Stimulated activated CD4-positive, alpha-beta T cell treated with anti-CD3 and anti-CD28 coated beads, Interleukin-15, amount 100 ng/mL, for 1 hour (primary cell): Measurements from ENCODE around the gene PRKAA1.
"Not testable (repeated sequence)": the region's sequence is repeated elsewhere in the genome, so short reads cannot be mapped to it uniquely, and the experiment has no call there.

Source experiments
- DNase-seq, 2 donors: peaks; one replicate each; pipeline ENCODE4 v3.0.0-alpha.2; 2020; ENCODE audit warnings: low read depth in 1 of 2, low spot score in 1 of 2

PRKAA1 gene

GRCh38 chr5:40826489-40827187, 28.5 kb upstream of the PRKAA1 start:
- DNase-seq, result no peak

GRCh38 chr5:40825461-40826043, 27.4 kb upstream of the PRKAA1 start:
- not testable (repeated sequence) for DNase-seq

GRCh38 chr5:40823459-40823858, 25.3 kb upstream of the PRKAA1 start:
- DNase-seq, result no peak

GRCh38 chr5:40813698-40814281, 15.6 kb upstream of the PRKAA1 start:
- DNase-seq, result no peak

GRCh38 chr5:40812125-40812524, 14.0 kb upstream of the PRKAA1 start:
- DNase-seq, result no peak

GRCh38 chr5:40801771-40802562, 3.8 kb upstream of the PRKAA1 start:
- no peak for DNase-seq

GRCh38 chr5:40799258-40799657, 1.1 kb upstream of the PRKAA1 start:
- no peak for DNase-seq

- no peak for DNase-seq
These were observed 632 bp upstream of the PRKAA1 start for GRCh38 chr5:40798801-40799210.

GRCh38 chr5:40797273-40798011, 732 bp downstream of the PRKAA1 start:
- DNase-seq, result peak; percentile 56 to 58

GRCh38 chr5:40796487-40796889, 1.7 kb downstream of the PRKAA1 start:
- no peak for DNase-seq

GRCh38 chr5:40794877-40795276, 3.3 kb downstream of the PRKAA1 start:
- not testable (repeated sequence) for DNase-seq

GRCh38 chr5:40794340-40794739, 3.8 kb downstream of the PRKAA1 start:
- not testable (repeated sequence) for DNase-seq

- DNase-seq, result not testable (repeated sequence)
These were observed 5.5 kb downstream of the PRKAA1 start for GRCh38 chr5:40792691-40793090.

GRCh38 chr5:40791715-40792139, 6.4 kb downstream of the PRKAA1 start:
- DNase-seq, result no peak

- no peak for DNase-seq
These were observed 7.1 kb downstream of the PRKAA1 start for GRCh38 chr5:40790947-40791593.

GRCh38 chr5:40788941-40789340, 9.2 kb downstream of the PRKAA1 start:
- not testable (repeated sequence) for DNase-seq

- no peak for DNase-seq
These were observed 10.2 kb downstream of the PRKAA1 start for GRCh38 chr5:40787986-40788385.

GRCh38 chr5:40786664-40787063, 11.5 kb downstream of the PRKAA1 start:
- DNase-seq, result not testable (repeated sequence)

GRCh38 chr5:40784916-40785315, 13.3 kb downstream of the PRKAA1 start:
- no peak for DNase-seq

- no peak for DNase-seq
These were observed 14.0 kb downstream of the PRKAA1 start for GRCh38 chr5:40784027-40784653.
